GM12878 (cell line): ENCODE data around the gene SCAMP1. TPM values are rescaled to one million over a fixed set of nuclear protein-coding genes. Genes with fewer than 3 reads are reported as not detected.

Experiments used
- ATAC-seq: fragments of 200-7000 bp; cut with Tn5 transposase; 3 replicates; pipeline ENCODE4 v1.9.1; 2020; ENCODE audit warnings: mild to moderate bottlenecking, moderate library complexity
- BruUV-seq: library from RNA; stranded (reverse); fragments of 400-500 nt; replicated peaks from 2 replicates; lab custom pipeline; 2021; lab: Mats Ljungman, UMichigan
- CTCF ChIA-PET: fragments of 300-600 bp; sonication (Branson Sonifier 250); formaldehyde crosslinking; extraction: SDS; loops from one replicate; lab custom pipeline; 2021; ENCODE audit warnings: inconsistent platforms; lab: Yijun Ruan, JAX
- POLR2A ChIA-PET: fragments of 350-600 bp; formaldehyde crosslinking; extraction: SDS; loops from one replicate; lab custom pipeline; 2021; ENCODE audit warnings: inconsistent platforms; lab: Charles Lee
- RAD21 ChIA-PET: fragments of 300-600 bp; sonication (Branson Sonifier 250); formaldehyde crosslinking; loops from one replicate; lab custom pipeline; 2023; ENCODE audit warnings: antibody characterized with exemption; ENCODE audit not compliant: unreplicated experiment; lab: Charles Lee
- SMC1A ChIA-PET: fragments of 300-600 bp; sonication (Branson Sonifier 250); formaldehyde crosslinking; loops from one replicate; lab custom pipeline; 2023; ENCODE audit not compliant: unreplicated experiment, uncharacterized antibody; lab: Charles Lee
- DNase-seq: peaks from one replicate; pipeline ENCODE4 v3.0.0-alpha.2; 2011; ENCODE audit warnings: low read depth, low spot score
- FAIRE-seq: peaks from 3 replicates; lab custom pipeline; 2011; peaks lifted over from hg19 to GRCh38; lab: Jason Lieb, UNC
- H2AFZ ChIP-seq: 2 replicates; pipeline ENCODE4 v1.6.0; 2011; ENCODE audit warnings: low read depth, low read length, control low read depth; ENCODE audit not compliant: control insufficient read depth
- H3K27ac ChIP-seq: 2 replicates; pipeline ENCODE4 v1.5.1; 2011; ENCODE audit warnings: control low read depth; ENCODE audit not compliant: control insufficient read depth, insufficient read depth
- H3K27me3 ChIP-seq, 2 experiments: replicated peaks in 1 of 2; 2 replicates each; pipeline versions ENCODE4 v1.6.0 to v1.6.1; 2011; ENCODE audit warnings: low read length in 1 of 2; ENCODE audit not compliant: control insufficient read depth in 2 of 2, insufficient read depth in 2 of 2
- H3K36me3 ChIP-seq, 2 experiments: 2 replicates each; pipeline ENCODE4 v1.5.1; 2011; ENCODE audit warnings: low read length in 1 of 2; ENCODE audit not compliant: control insufficient read depth in 2 of 2, insufficient read depth in 2 of 2
- H3K4me1 ChIP-seq: 2 replicates; pipeline ENCODE4 v1.6.1; 2011; ENCODE audit warnings: mild to moderate bottlenecking, low read length, moderate library complexity, mixed read lengths; ENCODE audit not compliant: control insufficient read depth, insufficient read depth
- H3K4me2 ChIP-seq: 2 replicates; pipeline ENCODE4 v1.6.0; 2011; ENCODE audit warnings: control low read depth; ENCODE audit not compliant: control insufficient read depth, insufficient read depth
- H3K4me3 ChIP-seq: fragments of 200-600 bp; sonication (generic); 2 replicates; pipeline ENCODE4 v1.5.1; 2016
- H3K79me2 ChIP-seq: 2 replicates; pipeline ENCODE4 v1.6.0; 2011; ENCODE audit warnings: low read length; ENCODE audit not compliant: control insufficient read depth, insufficient read depth
- H3K9ac ChIP-seq: 2 replicates; pipeline ENCODE4 v1.8.0; 2011; ENCODE audit warnings: low read length, control low read depth, mixed read lengths; ENCODE audit not compliant: control insufficient read depth, insufficient read depth
- H3K9me3 ChIP-seq: replicated peaks from 3 replicates; pipeline ENCODE4 v1.5.1; 2011; ENCODE audit warnings: mild to moderate bottlenecking, low read length; ENCODE audit not compliant: control insufficient read depth, insufficient read depth
- H4K20me1 ChIP-seq: 2 replicates; pipeline ENCODE4 v1.6.0; 2011; ENCODE audit not compliant: control insufficient read depth, insufficient read depth
- BRCA1 ChIP-seq: IDR thresholded peaks from 2 replicates; pipeline ENCODE4 v1.6.1; 2011; ENCODE audit warnings: low read depth, low read length, improper control_type of control experiment
- CTCF ChIP-seq, 3 experiments: IDR thresholded peaks in 2 of 3; conservative IDR thresholded peaks in 1 of 3; 2 replicates each; pipeline ENCODE4 v1.5.1; 2011; ENCODE audit warnings: low read depth in 3 of 3, low read length in 3 of 3, mild to moderate bottlenecking in 3 of 3, control low read depth in 2 of 3, moderate library complexity in 2 of 3, inconsistent platforms in 1 of 3, mixed read lengths in 1 of 3; ENCODE audit not compliant: control insufficient read depth in 2 of 3, insufficient read depth in 1 of 3; ENCODE audit errors: extremely low read depth in 1 of 3
- GATAD2B ChIP-seq: fragments of 450-650 bp; conservative IDR thresholded peaks from 2 replicates; pipeline ENCODE4 v1.6.1; 2017; ENCODE audit warnings: low read depth, mild to moderate bottlenecking, moderate library complexity
- MAX ChIP-seq: IDR thresholded peaks from 2 replicates; pipeline ENCODE4 v1.6.1; 2012; ENCODE audit warnings: low read depth, low read length, improper control_type of control experiment
- PAX8 ChIP-seq: fragments of 450-650 bp; IDR thresholded peaks from 2 replicates; pipeline ENCODE4 v1.6.1; 2017; ENCODE audit warnings: mild to moderate bottlenecking, moderate library complexity
- SMAD1 ChIP-seq: fragments of 450-650 bp; IDR thresholded peaks from 2 replicates; pipeline ENCODE4 v1.6.1; 2018; ENCODE audit warnings: mild to moderate bottlenecking, low read depth; ENCODE audit not compliant: partially characterized antibody
- WGBS: methylation state at CpG from one replicate; pipeline ENCODE4 v1.1.6; 2016; ENCODE audit warnings: low lambda C conversion rate; ENCODE audit not compliant: insufficient replicate concordance, insufficient coverage; ENCODE audit errors: missing lambda C conversion rate; 5-methylcytosine and 5-hydroxymethylcytosine counted together
- in situ Hi-C: fragments of 300-500 bp; cut with MboI; formaldehyde crosslinking; loops from 9 replicates; pipeline ENCODE4 v1.14.3; 2018; ENCODE audit warnings: mixed read lengths
- intact Hi-C: fragments of 100-400 bp; cut with micrococcal nuclease; formaldehyde crosslinking; loops from one replicate; pipeline ENCODE4 v1.14.2; 2022; ENCODE audit not compliant: unreplicated experiment
- polyA plus RNA-seq, 11 experiments: library from polyadenylated mRNA; depleted of rRNA in 4 of 11; unstranded in 6 of 11; stranded (reverse) in 5 of 11; fragments of >200 nt; fragmentation: Nextera tagmentation in 4 of 11; fragmentation: Illumina TruSeq in 1 of 11; extraction: Ambion mirVana in 4 of 11; extraction: Trizol in 1 of 11; gene quantifications; 1 replicate in 1 of 11; 2 replicates in 10 of 11; pipeline versions ENCODE4 v1.2.1 to v1.2.3, GENCODE V29; 2011 to 2016; ENCODE audit warnings: inconsistent platforms in 2 of 11, missing spikeins in 2 of 11, low read depth in 1 of 11
- total RNA-seq, 4 experiments: library from RNA; depleted of rRNA in 3 of 4; stranded (reverse); fragments of >200 nt in 3 of 4; fragmentation: Illumina TruSeq in 1 of 4; extraction: Trizol in 1 of 4; gene quantifications; 2 replicates each; pipeline versions ENCODE4 v1.2.1 to v1.2.3, GENCODE V29; 2013 to 2021
- TF ChIP-seq, protein P1 (sequence below): fragments of 450-650 bp; IDR thresholded peaks from 2 replicates; pipeline ENCODE4 v1.6.1; 2017; ENCODE audit warnings: mild to moderate bottlenecking

Gene SCAMP1
- total and polyA plus RNA-seq, 10 of the 15 experiments (the other 5 are each of a cell fraction or from before 2014, with no cell fraction given), result 6.4 to 27.9 (median 20.0) TPM

DNA sequence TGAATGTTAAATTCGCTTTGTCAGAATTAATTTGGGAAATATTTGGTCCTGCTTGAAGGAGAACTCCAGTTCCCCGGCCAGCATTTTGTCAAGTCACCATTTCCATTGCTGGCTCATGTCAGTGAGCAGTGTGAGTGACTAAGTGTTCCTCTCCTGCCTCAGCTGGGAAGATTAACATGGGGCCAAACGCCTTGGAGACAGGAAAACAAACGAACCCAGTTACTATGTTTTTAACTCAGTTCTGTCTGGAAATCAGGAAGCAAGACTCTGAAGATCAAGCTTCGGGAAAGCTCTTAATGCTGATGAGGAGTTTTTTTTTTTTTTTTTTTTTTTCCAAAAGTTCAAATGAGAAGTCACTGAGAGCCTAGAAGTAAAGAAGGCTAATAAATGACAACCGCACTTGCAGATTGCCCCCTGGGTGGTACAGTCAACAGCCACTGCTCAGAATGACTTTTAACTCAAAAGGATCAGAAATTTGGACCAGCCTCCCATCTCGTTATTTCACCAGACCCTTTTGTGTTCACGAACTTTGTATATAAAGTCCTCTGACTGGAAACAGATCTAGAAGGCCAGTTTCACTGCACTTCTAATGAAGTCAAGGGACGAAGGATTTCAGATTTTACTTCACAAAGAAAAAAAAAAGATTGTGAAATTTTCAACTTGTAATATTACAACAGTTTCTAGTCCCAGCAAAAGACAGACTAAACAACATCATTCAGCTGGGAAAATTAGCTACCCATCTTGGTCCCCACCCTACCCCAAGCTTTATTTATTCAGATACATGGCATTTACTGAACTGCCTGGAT is 166.8 kb downstream of the SCAMP1 start:
- no peaks in the 10 kb centered on the region for H3K9me3 ChIP-seq
- RAD21 ChIA-PET, result interaction anchor here (0.6 to 2.0 kb wide), 6 partner anchors 14 to 606 kb away, joined by 3 to 5 read pairs (median 4); no protein-coding TSS in a partner anchor
- ATAC-seq (no peak), FAIRE-seq (no peak), DNase-seq (no peak)
- no peak for TF ChIP-seq GATAD2B
- TF ChIP-seq SMAD1, result no peak
- no peak for TF ChIP-seq PAX8
- no peak for TF ChIP-seq BRCA1
- TF ChIP-seq, protein P1, sequence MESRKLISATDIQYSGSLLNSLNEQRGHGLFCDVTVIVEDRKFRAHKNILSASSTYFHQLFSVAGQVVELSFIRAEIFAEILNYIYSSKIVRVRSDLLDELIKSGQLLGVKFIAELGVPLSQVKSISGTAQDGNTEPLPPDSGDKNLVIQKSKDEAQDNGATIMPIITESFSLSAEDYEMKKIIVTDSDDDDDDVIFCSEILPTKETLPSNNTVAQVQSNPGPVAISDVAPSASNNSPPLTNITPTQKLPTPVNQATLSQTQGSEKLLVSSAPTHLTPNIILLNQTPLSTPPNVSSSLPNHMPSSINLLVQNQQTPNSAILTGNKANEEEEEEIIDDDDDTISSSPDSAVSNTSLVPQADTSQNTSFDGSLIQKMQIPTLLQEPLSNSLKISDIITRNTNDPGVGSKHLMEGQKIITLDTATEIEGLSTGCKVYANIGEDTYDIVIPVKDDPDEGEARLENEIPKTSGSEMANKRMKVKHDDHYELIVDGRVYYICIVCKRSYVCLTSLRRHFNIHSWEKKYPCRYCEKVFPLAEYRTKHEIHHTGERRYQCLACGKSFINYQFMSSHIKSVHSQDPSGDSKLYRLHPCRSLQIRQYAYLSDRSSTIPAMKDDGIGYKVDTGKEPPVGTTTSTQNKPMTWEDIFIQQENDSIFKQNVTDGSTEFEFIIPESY, result no peak
- TF ChIP-seq CTCF (IDR thresholded peaks at IDR 0.05 in 2 of 3, conservative IDR thresholded peaks at IDR 0.05 in 1 of 3; ENCODE audit: control insufficient read depth in 2 of 3, extremely low read depth in 1 of 3, insufficient read depth in 1 of 3, low read depth in 3 of 3, low read length in 3 of 3), result no peak
- TF ChIP-seq MAX, result no peak
- H4K20me1 ChIP-seq, result no peaks in the 10 kb centered on the region
- no peak overlapping the region for H3K4me2 ChIP-seq
- no peak overlapping the region for H3K9ac ChIP-seq
- intact Hi-C loops, result no loop called here
- BruUV-seq, result no TSS peak
- H3K4me1 ChIP-seq, result peaks cover 16% of the 10 kb centered on the region
- in situ Hi-C loops, result no loop called here
- H3K27me3 ChIP-seq, result no peaks in the 10 kb centered on the region
- H3K27ac ChIP-seq, result no peak overlapping the region
- SMC1A ChIA-PET, result interaction anchor here (0.9 to 3.7 kb wide), 9 partner anchors 10 to 206 kb away, joined by 3 to 14 read pairs (median 4); no protein-coding TSS in a partner anchor
- POLR2A ChIA-PET, result interaction anchor here (0.6 to 0.8 kb wide), 9 partner anchors 18 to 1644 kb away, joined by 3 to 6 read pairs (median 4); no protein-coding TSS in a partner anchor
- WGBS, result 91% methylated on average over 9 of the region's 9 CpGs
- no peak overlapping the region for H3K4me3 ChIP-seq
- CTCF ChIA-PET, result interaction anchor here (0.6 to 1.9 kb wide), 6 partner anchors 9 to 1390 kb away, joined by 3 to 7 read pairs (median 3); no protein-coding TSS in a partner anchor
- no peaks in the 10 kb centered on the region for H3K79me2 ChIP-seq
- no peak overlapping the region for H2AFZ ChIP-seq
- no peaks in the 10 kb centered on the region; a peak in 1 of 4 replicates for H3K36me3 ChIP-seq
